GM18870 (cell line): ENCODE data around the gene FCAR.
"Not testable (repeated sequence)": the region's sequence is repeated elsewhere in the genome, so short reads cannot be mapped to it uniquely, and the experiment has no call there.

Source experiments
- ATAC-seq: cut with Tn5 transposase; IDR thresholded peaks from one replicate; pipeline ENCODE4 v1.9.1; 2021; ENCODE audit warnings: moderate library complexity; ENCODE audit not compliant: unreplicated experiment

FCAR gene

DNA sequence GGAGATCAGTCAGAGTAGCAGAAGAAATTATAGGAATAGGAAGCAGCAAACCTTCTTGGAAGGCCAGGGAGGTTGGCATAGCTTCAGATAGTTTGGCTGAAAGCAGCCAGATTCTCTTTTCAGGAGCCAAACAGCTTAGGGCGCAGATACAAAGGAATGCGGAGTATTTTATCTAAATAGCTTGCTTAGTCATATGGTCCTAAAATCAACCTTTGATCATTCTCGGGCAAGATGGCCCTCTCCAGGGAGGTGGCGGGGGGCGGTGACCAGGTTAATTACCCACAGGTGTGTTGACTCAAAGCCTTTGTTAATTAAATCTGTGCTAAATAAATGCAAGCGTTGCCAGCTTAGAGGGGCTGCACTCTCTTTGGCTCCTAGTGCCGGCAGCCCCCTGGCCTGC, 19.4 kb downstream of the FCAR start:
- ATAC-seq: no peak

- ATAC-seq: not testable (repeated sequence)
Observed at GRCh38 chr19:54894106-54894505, 20.1 kb downstream of the FCAR start.

DNA sequence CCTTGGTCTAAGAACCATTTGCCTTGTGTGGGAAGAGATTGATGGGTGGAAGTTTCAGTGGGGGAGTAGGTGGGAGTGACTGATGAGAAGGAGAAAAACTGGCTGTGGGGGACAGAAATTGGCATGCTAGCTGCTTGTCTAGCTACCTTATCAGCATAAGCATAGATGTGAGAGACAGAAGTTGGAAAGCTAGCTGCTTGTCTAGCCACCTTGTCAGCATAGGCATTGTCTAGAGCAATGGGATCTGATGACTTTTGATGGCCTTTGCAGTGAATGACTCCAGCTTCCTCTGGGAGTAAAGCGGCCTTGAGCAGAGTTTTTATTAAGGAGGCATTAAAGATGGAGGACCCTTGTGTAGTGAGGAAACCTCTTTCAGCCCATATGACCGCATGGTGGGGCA, 22.0 kb downstream of the FCAR start:
- no peak for ATAC-seq

- not testable (repeated sequence) for ATAC-seq
Observed at GRCh38 chr19:54898685-54899084, 24.6 kb downstream of the FCAR start.

- ATAC-seq: not testable (repeated sequence)
Observed at GRCh38 chr19:54899646-54900045, 25.6 kb downstream of the FCAR start.

GRCh38 chr19:54901153-54901552, 27.1 kb downstream of the FCAR start:
- not testable (repeated sequence) for ATAC-seq

GRCh38 chr19:54902061-54902460, 28.0 kb downstream of the FCAR start:
- ATAC-seq: no peak

DNA sequence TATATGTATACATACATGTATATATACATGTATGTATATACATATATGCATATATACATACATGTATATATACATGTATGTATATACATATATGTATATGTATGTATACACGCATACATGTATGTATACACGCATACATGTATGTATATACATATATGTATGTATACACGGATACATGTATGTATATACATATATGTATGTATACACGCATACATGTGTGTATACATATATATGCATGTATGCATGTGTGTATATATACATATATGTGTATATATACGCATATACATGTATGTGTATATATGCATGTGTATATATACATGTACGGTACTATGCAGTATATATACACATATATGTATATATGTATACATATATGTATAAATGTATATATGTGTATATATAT, 29.3 kb downstream of the FCAR start:
- no peak for ATAC-seq

- not testable (repeated sequence) for ATAC-seq
Observed at GRCh38 chr19:54904261-54904660, 30.2 kb downstream of the FCAR start.

DNA sequence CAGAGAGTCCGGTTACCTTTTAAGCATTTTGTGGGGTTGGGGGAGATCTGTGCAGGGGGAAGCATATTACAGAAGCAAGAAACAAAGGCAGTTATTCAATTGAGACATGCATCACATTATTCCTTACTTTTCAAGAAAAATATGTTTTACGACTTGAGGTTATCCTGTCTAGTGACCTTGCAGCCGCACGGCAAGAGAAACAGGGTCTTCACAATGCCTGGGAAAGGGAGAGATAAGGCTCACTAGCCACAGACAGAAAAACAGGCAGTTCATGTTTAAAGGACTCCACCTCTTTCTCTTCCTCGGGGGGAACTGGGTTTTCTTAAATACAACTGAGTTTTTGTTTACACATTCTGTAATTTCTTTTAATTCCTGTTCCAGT, 31.4 kb downstream of the FCAR start:
- no peak for ATAC-seq

DNA sequence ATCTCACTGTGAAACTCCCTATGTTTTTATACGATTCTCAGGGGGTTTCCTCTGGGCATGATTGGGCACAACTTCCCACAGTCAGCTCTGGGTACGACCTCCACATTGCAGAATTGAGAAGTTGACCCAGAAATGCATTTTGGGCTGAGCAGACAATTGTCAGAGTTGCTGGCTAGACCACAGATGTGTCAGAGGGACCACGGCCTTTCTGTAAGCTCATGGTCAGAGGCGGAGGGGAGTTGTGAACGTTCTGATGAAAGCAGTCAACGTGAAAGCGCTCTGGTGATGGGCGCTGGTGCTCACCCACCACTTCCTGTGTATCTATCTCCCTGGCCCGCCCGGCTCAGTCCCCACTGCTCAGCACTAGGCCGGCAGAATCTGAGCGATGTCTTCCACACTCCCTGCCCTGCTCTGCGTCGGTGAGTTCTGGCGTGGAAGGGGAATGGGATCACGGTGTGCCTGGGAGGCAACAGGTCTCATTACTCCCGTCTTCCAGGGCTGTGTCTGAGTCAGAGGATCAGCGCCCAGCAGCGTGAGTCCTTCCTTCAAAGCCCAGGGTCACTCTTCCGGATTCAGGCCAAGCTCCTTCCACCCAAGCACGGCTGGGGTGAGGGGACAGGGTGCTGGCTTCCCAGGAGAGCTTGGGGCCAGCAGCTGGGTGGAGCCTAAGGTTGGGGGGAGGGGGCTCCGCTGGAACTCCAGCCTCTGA, 31.9 kb downstream of the FCAR start, which contains the start of gene NCR1:
NCR1 (plus strand) TSS at position 346 of the 709 bp plus-strand sequence; CDS start at position 386, 40 bp downstream.
- no peak for ATAC-seq

- ATAC-seq: no peak
Observed at GRCh38 chr19:54906819-54907218, 32.8 kb downstream of the FCAR start.

DNA sequence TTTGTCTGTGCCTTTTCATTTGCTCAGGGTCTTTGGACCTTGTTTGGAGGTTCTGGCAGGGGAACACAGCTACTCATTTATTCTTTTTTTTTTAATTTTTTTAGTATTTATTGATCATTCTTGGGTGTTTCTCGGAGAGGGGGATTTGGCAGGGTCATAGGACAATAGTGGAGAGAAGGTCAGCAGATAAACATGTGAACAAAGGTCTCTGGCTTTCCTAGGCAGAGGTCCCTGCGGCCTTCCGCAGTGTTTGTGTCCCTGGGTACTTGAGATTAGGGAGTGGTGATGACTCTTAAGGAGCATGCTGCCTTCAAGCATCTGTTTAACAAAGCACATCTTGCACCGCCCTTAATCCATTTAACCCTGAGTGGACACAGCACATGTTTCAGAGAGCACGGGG, 33.9 kb downstream of the FCAR start:
- not testable (repeated sequence) for ATAC-seq

DNA sequence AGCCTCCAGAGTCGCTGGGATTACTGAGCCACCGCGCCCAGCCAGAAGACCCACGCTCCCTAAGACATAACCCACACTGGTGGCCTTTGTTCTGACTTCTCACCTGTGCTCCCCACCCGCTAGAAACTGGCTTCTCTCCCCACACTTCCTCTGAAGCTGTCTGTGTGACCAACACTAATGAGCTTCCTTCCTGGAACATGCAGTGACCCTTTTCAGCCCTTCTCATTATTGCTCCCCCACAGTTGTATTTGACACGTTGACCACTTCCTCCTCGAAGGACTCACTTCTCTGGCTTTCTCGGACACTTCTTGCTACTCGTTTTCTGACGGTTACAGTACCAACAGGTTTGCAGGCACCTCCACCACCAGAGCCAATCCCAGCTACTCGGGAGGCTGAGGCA, 42.8 kb downstream of the FCAR start:
- ATAC-seq: no peak

DNA sequence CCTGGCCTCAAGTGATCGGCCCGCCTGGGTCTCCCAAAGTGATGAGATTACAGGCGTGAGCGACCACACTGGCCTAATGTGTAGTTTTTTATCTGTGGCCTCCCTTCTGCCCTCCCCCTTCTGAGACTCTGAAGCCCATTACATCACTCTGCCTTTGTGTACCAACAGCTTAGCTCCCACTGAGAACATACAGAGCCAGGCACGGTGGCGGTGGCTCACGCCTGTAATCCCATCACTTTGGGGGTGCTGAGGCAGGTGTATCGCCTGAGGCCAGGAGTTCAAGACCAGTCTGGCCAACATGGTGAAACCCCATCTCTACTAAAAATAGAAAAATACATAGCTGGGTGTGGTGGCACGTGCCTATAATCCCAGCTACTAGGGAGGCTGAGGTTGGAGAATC, 44.5 kb downstream of the FCAR start:
- ATAC-seq: no peak

DNA sequence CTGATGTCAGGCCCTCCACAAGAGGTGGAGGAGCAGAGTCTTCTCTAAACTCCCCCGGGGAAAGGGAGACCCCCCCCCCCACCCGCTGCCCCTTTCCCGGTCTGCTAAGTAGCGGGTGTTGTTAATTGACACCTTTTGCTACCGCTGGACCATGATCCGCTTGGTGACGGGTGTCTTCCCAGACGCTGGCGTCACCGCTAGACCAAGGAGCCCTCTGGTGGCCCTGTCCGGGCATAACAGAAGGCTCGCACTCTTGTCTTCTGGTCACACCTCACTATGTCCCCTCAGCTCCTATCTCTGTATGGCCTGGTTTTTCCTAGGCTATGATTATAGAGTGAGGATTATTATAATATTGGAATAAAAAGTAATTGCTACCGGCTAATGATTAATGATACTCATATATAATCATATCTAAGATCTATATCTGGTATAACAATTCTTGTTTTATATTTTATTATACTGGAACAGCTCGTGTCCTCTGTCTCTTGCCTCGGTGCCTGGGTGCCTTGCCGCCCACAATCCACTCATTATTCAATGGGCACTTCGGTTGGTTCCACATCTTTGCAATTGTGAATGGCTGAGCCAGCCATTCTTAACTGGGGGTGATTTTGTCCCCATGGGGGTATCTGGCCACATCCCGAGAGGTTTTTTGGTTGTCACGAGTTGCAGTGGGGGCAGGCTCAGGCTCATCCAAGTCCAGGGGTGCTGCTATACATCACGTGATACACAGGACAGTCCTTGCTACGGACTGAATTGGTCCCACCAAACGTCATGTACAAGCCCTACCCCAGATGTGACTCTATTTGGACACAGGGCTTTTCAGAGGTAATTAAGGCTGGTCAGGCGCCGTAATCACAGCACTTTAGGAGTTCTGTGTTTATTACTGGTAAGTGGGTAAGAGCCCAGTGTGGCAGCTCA, 45.9 kb downstream of the FCAR start:
- ATAC-seq: not testable (repeated sequence)

DNA sequence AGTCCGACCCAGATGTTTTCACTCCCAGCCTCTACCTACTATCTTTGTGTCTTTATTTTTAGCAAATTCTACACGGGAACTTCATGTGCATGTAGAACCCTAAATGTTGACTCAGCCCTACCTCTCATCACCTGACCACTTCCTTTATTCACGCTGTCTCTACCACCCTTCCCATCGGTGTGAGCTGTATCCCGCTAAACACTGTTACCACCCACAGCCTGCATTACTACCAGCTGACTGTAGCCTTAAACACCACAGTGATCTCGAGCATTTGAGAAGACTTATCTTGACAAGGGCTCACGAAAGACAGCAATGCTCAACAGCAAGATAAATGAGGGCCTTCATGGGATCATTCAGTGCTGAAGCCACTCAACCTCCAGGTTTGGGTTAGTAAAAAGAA, 47.0 kb downstream of the FCAR start:
- ATAC-seq: no peak

DNA sequence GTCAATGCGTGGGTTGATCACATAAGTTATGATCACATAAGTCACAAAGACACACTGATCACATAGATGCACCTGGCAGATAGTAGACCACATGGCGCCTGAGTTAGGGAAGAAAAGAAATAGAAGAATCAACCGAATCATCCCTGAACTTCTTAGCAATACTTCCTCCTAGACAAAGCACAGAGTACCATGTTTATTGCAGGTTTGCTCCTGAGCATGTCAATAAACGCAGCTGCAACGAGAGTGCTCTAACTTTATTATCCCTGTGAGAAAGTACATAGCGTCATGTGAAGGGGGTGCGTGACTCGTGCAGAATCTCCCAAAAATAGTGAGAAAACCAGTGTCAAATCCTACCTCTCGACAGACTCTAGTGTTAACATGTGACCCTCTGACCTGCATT, 49.2 kb downstream of the FCAR start:
- no peak for ATAC-seq

- no peak for ATAC-seq
Observed at GRCh38 chr19:54928299-54928698, 54.3 kb downstream of the FCAR start.

- no peak for ATAC-seq
Observed at GRCh38 chr19:54937926-54938325, 63.9 kb downstream of the FCAR start.

- ATAC-seq: no peak
Observed at GRCh38 chr19:54938906-54939305, 64.9 kb downstream of the FCAR start.

- ATAC-seq: not testable (repeated sequence)
Observed at GRCh38 chr19:54939538-54939937, 65.5 kb downstream of the FCAR start.
